ENCODE results near the gene USP20. TPM values are rescaled to one million over a fixed set of nuclear protein-coding genes. Genes with fewer than 3 reads are reported as not detected.

The USP20 gene
- total and polyA plus RNA-seq, 5 experiments from 2014 or later = 37.1 to 124 (median 76.4) TPM

- POLR2A ChIA-PET = interaction anchor here (0.5 to 11.9 kb wide), 14 partner anchors 10 to 1953 kb away, joined by 3 to 253 read pairs (median 4); partner anchors contain the start of genes C9orf78, FNBP1, ST6GALNAC4 and TOR1A
- peaks cover 0 to 38% (median 16%) of the 10 kb centered on the region in 3 donors for H3K36me3 Mint-ChIP-seq
- H3K4me1 Mint-ChIP-seq = peaks cover 31 to 88% (median 77%) of the 10 kb centered on the region in 4 donors
- H3K4me3 Mint-ChIP-seq = peak overlapping the region; percentile 7 to 79 (median 64)
- peak overlapping the region; percentile 85 to 96 (median 94) for H3K27ac Mint-ChIP-seq
- no peak for DNase-seq
- ATAC-seq = no peak
- H3K9me3 Mint-ChIP-seq = no peaks in the 10 kb centered on the region
- H3K27me3 Mint-ChIP-seq = no peaks in the 10 kb centered on the region
Observed at GRCh38 chr9:129869585-129870501, 34.6 kb downstream of the USP20 start.

- H3K27ac Mint-ChIP-seq = peak overlapping the region; percentile 60 to 96 (median 94)
- ATAC-seq (no peak), DNase-seq (no peak)
- H3K4me3 Mint-ChIP-seq = peak overlapping the region in 6 of 10 donors; percentile 15 to 74 (median 56)
- no peaks in the 10 kb centered on the region for H3K9me3 Mint-ChIP-seq
- POLR2A ChIA-PET = interaction anchor here (0.7 to 11.9 kb wide), 4 partner anchors 9 to 36 kb away, joined by 3 to 253 read pairs (median 97); partner anchors contain the start of genes C9orf78 and USP20
- no peaks in the 10 kb centered on the region for H3K27me3 Mint-ChIP-seq
- H3K4me1 Mint-ChIP-seq = peaks cover 29 to 78% (median 67%) of the 10 kb centered on the region in 4 donors
- peaks cover 0 to 42% (median 15%) of the 10 kb centered on the region in 3 donors for H3K36me3 Mint-ChIP-seq
Observed at GRCh38 chr9:129871046-129871445, 35.8 kb downstream of the USP20 start.

GRCh38 chr9:129873563-129874190 is 38.4 kb downstream of the USP20 start:
- H3K27ac Mint-ChIP-seq = peak overlapping the region; percentile 56 to 92 (median 82)
- H3K27me3 Mint-ChIP-seq = no peaks in the 10 kb centered on the region
- H3K4me1 Mint-ChIP-seq = peaks cover 17 to 63% (median 50%) of the 10 kb centered on the region in 4 donors
- POLR2A ChIA-PET = interaction anchor here (0.6 to 1.4 kb wide), 5 partner anchors 13 to 812 kb away, joined by 3 to 5 read pairs (median 4); partner anchors contain the start of genes C9orf78 and USP20
- H3K9me3 Mint-ChIP-seq = no peaks in the 10 kb centered on the region
- peaks cover 0 to 59% (median 18%) of the 10 kb centered on the region in 3 donors for H3K36me3 Mint-ChIP-seq
- DNase-seq = no peak
- ATAC-seq = no peak
- H3K4me3 Mint-ChIP-seq = peak overlapping the region in 2 of 10 donors; percentile 18 to 30

- DNase-seq = no peak
- Mint-ChIP-seq H3K27ac (peak overlapping the region in 9 of 10 donors; percentile 5 to 92 (median 75)), H3K4me1 (peaks cover 16 to 56% (median 43%) of the 10 kb centered on the region in 4 donors), H3K9me3 (no peaks in the 10 kb centered on the region), H3K4me3 (peak overlapping the region in 1 of 10 donors; percentile 24), H3K27me3 (no peaks in the 10 kb centered on the region), H3K36me3 (peaks cover 0 to 64% (median 18%) of the 10 kb centered on the region in 3 donors)
- POLR2A ChIA-PET = interaction anchor here (1.4 kb wide), 1 partner anchor 12 kb away, joined by 5 read pairs; no protein-coding TSS in a partner anchor
- no peak for ATAC-seq
Observed at GRCh38 chr9:129874261-129875101, 39.2 kb downstream of the USP20 start.

GRCh38 chr9:129875181-129875611 is 39.9 kb downstream of the USP20 start:
- ATAC-seq = no peak
- peaks cover 0 to 69% (median 18%) of the 10 kb centered on the region in 3 donors for H3K36me3 Mint-ChIP-seq
- no peaks in the 10 kb centered on the region for H3K27me3 Mint-ChIP-seq
- no peaks in the 10 kb centered on the region for H3K9me3 Mint-ChIP-seq
- peak overlapping the region in 3 of 10 donors; percentile 2 to 77 (median 52) for H3K27ac Mint-ChIP-seq
- POLR2A ChIA-PET = no interaction called here
- H3K4me3 Mint-ChIP-seq = no peak overlapping the region
- no peak for DNase-seq
- peaks cover 12 to 50% (median 36%) of the 10 kb centered on the region in 4 donors for H3K4me1 Mint-ChIP-seq

GRCh38 chr9:129875687-129876395 is 40.6 kb downstream of the USP20 start:
- Mint-ChIP-seq H3K27ac (peak overlapping the region in 5 of 10 donors; percentile 2 to 86 (median 43)), H3K9me3 (no peaks in the 10 kb centered on the region), H3K4me1 (peaks cover 12 to 47% (median 30%) of the 10 kb centered on the region in 4 donors), H3K36me3 (peaks cover 0 to 73% (median 18%) of the 10 kb centered on the region in 3 donors), H3K27me3 (no peaks in the 10 kb centered on the region), H3K4me3 (no peak overlapping the region)
- DNase-seq (no peak), ATAC-seq (no peak)
- POLR2A ChIA-PET = interaction anchor here (0.5 to 1.2 kb wide), 4 partner anchors 33 to 169 kb away, joined by 3 to 5 read pairs (median 3); partner anchors contain the start of gene USP20

- POLR2A ChIA-PET = interaction anchor here (0.6 to 1.2 kb wide), 3 partner anchors 34 to 43 kb away, joined by 3 to 5 read pairs (median 3); partner anchors contain the start of gene USP20
- H3K9me3 Mint-ChIP-seq = no peaks in the 10 kb centered on the region
- H3K4me1 Mint-ChIP-seq = peaks cover 8 to 39% (median 22%) of the 10 kb centered on the region in 4 donors
- H3K36me3 Mint-ChIP-seq = peaks cover 0 to 76% (median 15%) of the 10 kb centered on the region in 3 donors
- H3K27ac Mint-ChIP-seq = peak overlapping the region in 8 of 10 donors; percentile 25 to 86 (median 47)
- DNase-seq = no peak
- peak overlapping the region in 1 of 10 donors; percentile 40 for H3K4me3 Mint-ChIP-seq
- H3K27me3 Mint-ChIP-seq = no peaks in the 10 kb centered on the region
- no peak for ATAC-seq
Observed at GRCh38 chr9:129876815-129877214, 41.6 kb downstream of the USP20 start.

- DNase-seq (no peak), ATAC-seq (no peak)
- POLR2A ChIA-PET = interaction anchor here (1.0 to 3.4 kb wide), 2 partner anchors 9 to 13 kb away, joined by 4 to 28 read pairs; no protein-coding TSS in a partner anchor
- Mint-ChIP-seq H3K4me1 (peaks cover 3 to 36% (median 17%) of the 10 kb centered on the region in 4 donors), H3K27ac (peak overlapping the region in 6 of 10 donors; percentile 32 to 82 (median 66)), H3K4me3 (no peak overlapping the region), H3K36me3 (peaks cover 0 to 79% (median 15%) of the 10 kb centered on the region in 3 donors), H3K27me3 (no peaks in the 10 kb centered on the region), H3K9me3 (no peaks in the 10 kb centered on the region)
Observed at GRCh38 chr9:129878291-129878690, 43.0 kb downstream of the USP20 start.

- no peaks in the 10 kb centered on the region for H3K9me3 Mint-ChIP-seq
- DNase-seq (no peak), ATAC-seq (no peak)
- peak overlapping the region in 1 of 10 donors; percentile 20 for H3K4me3 Mint-ChIP-seq
- H3K36me3 Mint-ChIP-seq = peaks cover 0 to 71% (median 10%) of the 10 kb centered on the region in 3 donors
- H3K27me3 Mint-ChIP-seq = no peaks in the 10 kb centered on the region
- H3K4me1 Mint-ChIP-seq = peaks cover 3 to 38% (median 19%) of the 10 kb centered on the region in 4 donors
- POLR2A ChIA-PET = interaction anchor here (1.0 to 3.4 kb wide), 3 partner anchors 10 to 24 kb away, joined by 3 to 28 read pairs (median 4); no protein-coding TSS in a partner anchor
- H3K27ac Mint-ChIP-seq = peak overlapping the region in 5 of 10 donors; percentile 12 to 84 (median 31)
Observed at GRCh38 chr9:129879103-129879699, 43.9 kb downstream of the USP20 start.

GRCh38 chr9:129879991-129880653 is 44.9 kb downstream of the USP20 start:
- no peak overlapping the region for H3K4me3 Mint-ChIP-seq
- peaks cover 10 to 39% (median 26%) of the 10 kb centered on the region in 4 donors for H3K4me1 Mint-ChIP-seq
- POLR2A ChIA-PET = interaction anchor here (1.0 to 3.4 kb wide), 2 partner anchors 11 to 25 kb away, joined by 3 to 28 read pairs; no protein-coding TSS in a partner anchor
- ATAC-seq = no peak
- H3K36me3 Mint-ChIP-seq = peaks cover 0 to 61% (median 5%) of the 10 kb centered on the region in 3 donors
- DNase-seq = no peak
- H3K27ac Mint-ChIP-seq = peak overlapping the region in 6 of 10 donors; percentile 13 to 66 (median 43)
- no peaks in the 10 kb centered on the region for H3K9me3 Mint-ChIP-seq
- H3K27me3 Mint-ChIP-seq = no peaks in the 10 kb centered on the region
